Glomerular visceral epithelial cell (primary cell): ENCODE results near the gene HOXD3.

Experiments
- DNase-seq: peaks from one replicate; pipeline ENCODE4 v3.0.0-alpha.2; 2016; ENCODE audit errors: extremely low spot score

HOXD3 gene

GRCh38 chr2:176177580-176178037 lies 20.5 kb downstream of the HOXD3 start:
- DNase-seq: no peak

DNA sequence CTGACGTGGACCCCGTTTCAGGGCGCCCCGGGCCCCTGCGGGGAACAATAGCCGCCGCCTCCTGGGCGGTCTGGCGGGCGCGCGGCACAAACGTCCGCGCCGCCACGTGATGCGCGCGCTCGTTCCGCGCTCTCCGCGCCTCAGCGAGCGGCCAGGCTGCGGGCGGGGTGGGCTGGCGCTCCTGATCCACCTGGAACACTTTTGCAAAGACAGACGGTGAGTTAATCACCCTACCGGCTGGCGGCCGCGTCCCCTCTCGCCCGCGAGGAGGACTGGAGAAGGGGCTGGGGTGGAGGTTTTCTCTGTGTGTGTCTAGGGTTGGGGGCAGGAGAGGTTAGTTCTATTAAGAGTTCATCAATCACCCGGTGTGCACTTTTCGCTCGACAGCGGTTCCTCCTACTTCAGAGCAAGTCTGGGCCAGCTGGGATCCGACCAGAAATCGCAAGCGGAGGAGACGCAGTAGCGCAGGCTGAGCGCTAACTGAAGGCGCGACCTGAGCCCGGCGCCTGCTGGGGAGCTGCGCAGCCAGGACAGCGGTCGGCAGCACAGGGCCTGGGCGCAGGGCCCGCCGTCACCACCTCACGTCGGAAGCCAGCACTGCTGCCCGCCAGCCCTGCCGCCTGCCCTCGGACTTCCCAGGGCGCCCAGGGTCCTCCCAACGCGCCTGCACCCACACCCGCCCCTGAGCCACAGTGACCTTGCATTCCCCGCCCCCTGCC lies 21.1 kb downstream of the HOXD3 start:
- no peak for DNase-seq

- no peak for DNase-seq
Observed at GRCh38 chr2:176178757-176179295, 21.7 kb downstream of the HOXD3 start.

DNA sequence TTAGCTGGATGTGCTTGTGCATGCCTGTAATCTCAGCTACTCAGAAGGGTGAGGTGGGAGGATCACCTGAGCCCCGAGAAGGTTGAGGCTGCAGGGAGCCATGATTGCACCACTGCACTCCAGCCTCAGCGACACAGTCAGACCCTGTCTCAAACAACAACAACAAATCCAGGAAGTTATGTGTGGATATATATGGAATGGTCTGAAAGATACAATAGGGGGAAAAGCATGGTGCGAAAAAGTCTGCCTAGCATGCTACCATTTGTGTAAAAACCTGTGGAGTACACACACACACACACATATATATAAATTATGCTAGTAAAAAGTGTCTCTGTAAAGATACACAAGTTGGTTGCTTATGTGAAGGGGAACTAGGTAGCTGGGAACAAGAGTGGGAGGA lies 24.4 kb downstream of the HOXD3 start:
- DNase-seq: no peak

DNA sequence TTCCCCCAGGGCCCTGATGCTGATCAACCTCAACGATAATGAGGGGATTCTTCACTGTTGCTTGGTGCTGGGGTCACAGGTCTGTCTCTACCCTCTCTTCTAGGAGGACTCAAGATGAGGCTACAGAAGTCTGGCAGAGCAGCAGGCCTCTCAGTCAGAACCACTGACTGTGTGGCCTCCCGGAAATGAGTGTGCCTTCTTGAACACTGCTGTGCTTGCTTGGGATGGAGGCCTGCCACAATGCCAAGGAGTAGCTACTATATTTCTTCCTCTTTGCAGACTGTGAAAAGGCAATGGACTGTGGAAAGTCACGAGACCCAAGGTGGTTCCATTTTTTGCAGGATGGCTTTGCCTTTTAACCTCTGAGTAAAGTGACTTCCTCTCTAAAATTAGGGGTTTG lies 25.6 kb downstream of the HOXD3 start:
- no peak for DNase-seq

GRCh38 chr2:176184749-176185148 lies 27.6 kb downstream of the HOXD3 start:
- DNase-seq: no peak

DNA sequence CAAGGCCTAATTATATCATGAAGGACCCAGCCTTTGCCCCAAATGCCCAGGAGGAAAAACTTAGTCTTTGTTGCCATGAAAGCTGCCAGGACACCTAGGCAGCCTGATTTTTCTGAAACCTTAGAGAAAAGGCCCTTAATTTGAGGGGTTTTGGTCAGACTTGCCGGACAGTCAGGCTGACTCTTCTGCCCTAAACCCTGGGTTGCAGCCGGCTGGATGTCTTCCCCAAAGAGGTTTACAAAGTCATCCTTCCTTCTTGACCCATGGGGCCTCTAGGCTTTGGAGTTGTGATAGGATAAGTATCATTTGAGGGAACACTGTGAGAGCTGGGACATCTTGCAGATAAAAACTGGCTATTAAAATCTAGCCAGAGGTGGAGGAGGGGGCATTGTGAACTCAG lies 28.9 kb downstream of the HOXD3 start:
- DNase-seq: no peak

- peak; percentile 38 for DNase-seq
Observed at GRCh38 chr2:176187200-176187898, 30.2 kb downstream of the HOXD3 start.

- peak; percentile 86 for DNase-seq
Observed at GRCh38 chr2:176187899-176188773, 31.0 kb downstream of the HOXD3 start, which contains the start of gene HOXD1. Gene HOXD1 (plus strand): TSS chr2:176188668. CDS start chr2:176188802, 134 bp downstream.

DNA sequence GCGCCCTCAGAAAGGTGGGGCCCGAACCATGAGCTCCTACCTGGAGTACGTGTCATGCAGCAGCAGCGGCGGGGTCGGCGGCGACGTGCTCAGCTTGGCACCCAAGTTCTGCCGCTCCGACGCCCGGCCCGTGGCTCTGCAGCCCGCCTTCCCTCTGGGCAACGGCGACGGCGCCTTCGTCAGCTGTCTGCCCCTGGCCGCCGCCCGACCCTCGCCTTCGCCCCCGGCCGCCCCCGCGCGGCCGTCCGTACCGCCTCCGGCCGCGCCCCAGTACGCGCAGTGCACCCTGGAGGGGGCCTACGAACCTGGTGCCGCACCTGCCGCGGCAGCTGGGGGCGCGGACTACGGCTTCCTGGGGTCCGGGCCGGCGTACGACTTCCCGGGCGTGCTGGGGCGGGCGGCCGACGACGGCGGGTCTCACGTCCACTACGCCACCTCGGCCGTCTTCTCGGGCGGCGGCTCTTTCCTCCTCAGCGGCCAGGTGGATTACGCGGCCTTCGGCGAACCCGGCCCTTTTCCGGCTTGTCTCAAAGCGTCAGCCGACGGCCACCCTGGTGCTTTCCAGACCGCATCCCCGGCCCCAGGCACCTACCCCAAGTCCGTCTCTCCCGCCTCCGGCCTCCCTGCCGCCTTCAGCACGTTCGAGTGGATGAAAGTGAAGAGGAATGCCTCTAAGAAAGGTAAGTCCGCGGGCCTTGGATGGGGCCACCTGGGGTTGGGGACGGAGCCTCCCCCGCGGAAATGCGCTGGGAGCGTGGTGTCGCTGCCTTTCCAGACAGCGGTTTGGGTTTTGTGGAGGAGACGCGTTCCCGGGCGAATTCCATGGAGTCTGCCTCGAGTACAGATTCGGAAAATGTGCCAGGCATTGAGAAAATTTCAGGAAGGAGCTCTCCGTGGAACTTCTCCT lies 31.9 kb downstream of the HOXD3 start:
- DNase-seq: peak; percentile 33

GRCh38 chr2:176189681-176190641 lies 32.9 kb downstream of the HOXD3 start:
- DNase-seq: no peak

- no peak for DNase-seq
Observed at GRCh38 chr2:176192351-176192750, 35.2 kb downstream of the HOXD3 start.

- DNase-seq: no peak
Observed at GRCh38 chr2:176193048-176193447, 35.9 kb downstream of the HOXD3 start.

GRCh38 chr2:176199902-176200301 lies 42.8 kb downstream of the HOXD3 start:
- DNase-seq: no peak

- DNase-seq: no peak
Observed at GRCh38 chr2:176200971-176201370, 43.9 kb downstream of the HOXD3 start.

DNA sequence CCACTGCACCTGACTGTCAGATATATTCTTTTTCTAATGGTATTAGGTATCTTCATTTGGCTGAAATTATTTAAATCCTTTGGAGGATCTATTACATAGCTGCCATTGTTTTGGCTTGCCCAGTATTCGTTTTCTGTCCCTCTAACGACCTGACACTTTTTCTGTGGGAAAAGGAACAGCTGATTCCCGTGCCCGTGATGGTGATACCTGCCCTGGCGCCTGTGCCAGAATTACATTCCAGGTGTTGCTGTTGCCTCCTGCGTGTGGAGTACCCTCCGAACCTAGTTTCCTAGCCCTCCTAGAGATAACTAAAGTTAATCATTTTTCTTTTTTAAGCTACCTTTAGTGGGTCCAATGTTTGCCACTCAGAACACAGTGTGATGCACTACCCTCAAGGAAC lies 45.4 kb downstream of the HOXD3 start:
- DNase-seq: no peak

- DNase-seq: no peak
Observed at GRCh38 chr2:176205126-176205525, 48.0 kb downstream of the HOXD3 start.

DNA sequence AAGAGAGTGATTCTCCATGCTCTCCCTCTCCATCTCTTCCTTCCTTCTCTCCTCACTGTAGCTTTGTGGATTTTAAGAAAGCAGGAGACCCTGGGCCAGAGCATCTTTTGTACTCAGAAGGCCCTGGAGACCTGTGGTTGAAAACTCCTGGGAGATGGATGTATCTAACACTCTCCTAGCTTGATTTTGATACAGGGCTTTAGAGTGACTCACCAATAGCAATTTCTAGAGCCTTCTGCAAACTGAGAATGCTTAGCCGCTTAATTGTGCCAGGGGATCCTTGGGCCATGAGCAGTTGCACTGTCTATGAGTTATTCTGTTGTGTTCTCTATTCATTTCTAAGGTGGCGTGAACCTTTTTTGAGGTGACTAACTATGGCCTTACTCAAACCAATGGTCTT lies 49.0 kb downstream of the HOXD3 start:
- no peak for DNase-seq

GRCh38 chr2:176206682-176207081 lies 49.6 kb downstream of the HOXD3 start:
- no peak for DNase-seq

GRCh38 chr2:176211110-176211509 lies 54.0 kb downstream of the HOXD3 start:
- no peak for DNase-seq
